Right kidney (tissue), 1 donor: ENCODE results near the gene ANGPTL5.
"Not testable (repeated sequence)": the region's sequence is repeated elsewhere in the genome, so short reads cannot be mapped to it uniquely, and the experiment has no call there.

ENCODE experiments used
- DNase-seq: peaks from one replicate; pipeline ENCODE4 v3.0.0-alpha.2; 2016

The ANGPTL5 gene

GRCh38 chr11:101885631-101886030 lies 30.7 kb downstream of the ANGPTL5 start:
- DNase-seq = no peak

- no peak for DNase-seq
Observed at GRCh38 chr11:101881586-101881985, 34.7 kb downstream of the ANGPTL5 start.

- DNase-seq = no peak
Observed at GRCh38 chr11:101880222-101880621, 36.1 kb downstream of the ANGPTL5 start.

GRCh38 chr11:101872171-101872882 lies 44.0 kb downstream of the ANGPTL5 start:
- no peak for DNase-seq

GRCh38 chr11:101870510-101870909 lies 45.8 kb downstream of the ANGPTL5 start:
- no peak for DNase-seq

- no peak for DNase-seq
Observed at GRCh38 chr11:101867951-101868350, 48.4 kb downstream of the ANGPTL5 start.

GRCh38 chr11:101866619-101867491 lies 49.5 kb downstream of the ANGPTL5 start:
- no peak for DNase-seq

- DNase-seq = no peak
Observed at GRCh38 chr11:101864098-101864497, 52.2 kb downstream of the ANGPTL5 start.

- no peak for DNase-seq
Observed at GRCh38 chr11:101863361-101863760, 53.0 kb downstream of the ANGPTL5 start.

GRCh38 chr11:101862391-101863233 lies 53.7 kb downstream of the ANGPTL5 start:
- DNase-seq = no peak

- peak; percentile 27 for DNase-seq
Observed at GRCh38 chr11:101860696-101861427, 55.5 kb downstream of the ANGPTL5 start.

GRCh38 chr11:101852260-101852659 lies 64.1 kb downstream of the ANGPTL5 start:
- DNase-seq = not testable (repeated sequence)

GRCh38 chr11:101848262-101848661 lies 68.1 kb downstream of the ANGPTL5 start:
- DNase-seq = no peak

GRCh38 chr11:101844608-101845007 lies 71.7 kb downstream of the ANGPTL5 start:
- DNase-seq = no peak

- DNase-seq = no peak
Observed at GRCh38 chr11:101840704-101841103, 75.6 kb downstream of the ANGPTL5 start.
